Stimulated activated CD8-positive, alpha-beta memory T cell treated with anti-CD3 and anti-CD28 coated beads, Interleukin-7, amount 100 ng/mL, for 48 hours (primary cell): ENCODE results near the gene RPRD1B.

ENCODE experiments used
- DNase-seq, 2 donors: peaks; one replicate each; pipeline ENCODE4 v3.0.0-alpha.2; 2020; ENCODE audit warnings: low read depth in 1 of 2; ENCODE audit errors: extremely low read depth in 1 of 2

The RPRD1B gene

DNA sequence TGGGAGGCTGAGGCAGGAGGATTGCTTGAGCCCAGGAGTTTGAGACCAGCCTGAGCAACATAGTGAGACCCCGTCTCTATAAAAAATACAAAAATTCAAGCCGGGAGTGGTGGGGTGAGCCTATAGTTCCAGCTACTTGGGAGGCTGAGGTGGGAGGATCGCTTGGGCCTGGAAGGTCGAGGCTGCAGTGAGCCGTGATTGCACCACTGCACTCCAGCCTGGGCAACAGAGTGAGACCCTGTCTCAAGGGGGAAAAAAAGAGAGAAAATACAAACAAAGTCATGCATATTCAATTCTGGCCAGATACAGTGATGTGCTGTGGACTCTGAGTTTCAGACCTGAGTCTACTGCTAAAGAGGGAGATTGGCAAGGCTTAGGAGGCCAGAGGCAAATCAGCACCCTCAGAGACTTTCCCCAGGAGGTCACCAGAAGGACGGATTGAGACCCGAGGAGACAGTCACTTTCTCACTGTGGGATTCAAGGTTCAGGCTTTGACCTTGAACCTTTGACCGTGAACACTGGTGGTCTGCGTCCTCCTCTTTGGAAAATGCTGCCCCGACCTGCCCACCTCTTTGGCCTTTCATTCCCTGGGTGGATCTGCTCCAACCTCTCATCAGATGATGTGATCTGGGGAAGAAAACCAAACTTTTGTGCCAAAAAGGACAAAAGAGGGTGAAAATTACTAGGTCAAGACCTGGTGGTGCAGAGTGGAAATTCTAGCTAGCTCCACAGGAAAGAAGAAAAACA lies 100.3 kb downstream of the RPRD1B start:
- no peak for DNase-seq

DNA sequence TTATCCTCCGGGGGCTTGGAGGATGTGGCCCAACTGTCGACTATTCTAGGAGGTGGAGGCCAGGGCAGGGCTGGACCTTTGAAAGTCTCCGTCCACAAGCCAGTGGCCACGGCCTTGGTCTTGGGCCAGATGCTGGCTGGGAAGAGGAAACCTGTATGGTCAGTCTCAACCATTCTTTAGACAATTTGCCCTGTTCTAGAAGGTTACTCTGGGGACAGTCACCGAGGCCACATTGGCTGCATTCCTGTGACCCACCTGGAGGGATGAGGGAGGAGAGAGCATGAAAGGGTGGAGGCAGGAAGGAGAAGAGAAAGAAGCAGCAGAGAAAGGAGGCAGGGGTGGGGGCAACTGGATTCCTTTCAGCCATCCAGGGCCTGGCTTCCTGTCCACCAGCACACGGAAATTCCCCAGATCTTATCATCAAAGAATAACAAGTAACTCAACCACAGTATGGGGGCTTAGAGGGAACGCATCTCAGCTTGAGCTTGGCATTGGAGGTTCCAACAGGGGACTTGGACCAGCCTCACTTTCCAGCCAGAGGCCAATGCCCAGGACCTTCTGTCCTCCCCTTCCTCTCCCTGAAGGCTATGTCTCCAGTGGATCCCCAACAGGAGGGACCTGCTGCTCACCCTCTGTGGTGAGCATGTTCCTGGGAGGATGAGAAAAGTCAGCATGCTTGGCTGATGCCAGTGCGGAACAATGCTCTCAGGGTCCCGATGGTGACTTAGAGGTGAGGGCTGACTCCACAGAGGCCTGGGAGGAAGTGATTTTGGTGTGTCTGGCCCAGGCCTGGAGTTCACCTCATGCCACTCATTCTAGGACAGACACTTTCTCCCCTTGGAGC lies 101.1 kb downstream of the RPRD1B start:
- no peak for DNase-seq

DNA sequence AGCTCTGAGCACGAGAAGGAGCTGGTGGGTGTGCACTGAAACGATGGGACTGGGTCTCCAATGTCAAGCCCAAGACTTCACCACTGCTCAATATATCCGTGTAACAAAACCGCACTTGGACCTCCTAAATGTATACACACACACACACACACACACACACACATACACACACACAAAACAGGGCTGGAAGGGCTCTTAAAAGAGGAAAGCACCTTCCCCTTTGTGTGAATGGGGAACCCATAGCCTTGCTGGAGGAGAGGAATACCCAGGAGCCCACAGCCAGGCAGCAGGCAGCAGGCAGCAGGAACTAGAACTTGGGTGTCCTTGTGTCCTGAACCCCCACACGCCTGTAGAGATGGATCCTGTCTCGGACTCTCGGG lies 101.7 kb downstream of the RPRD1B start:
- no peak for DNase-seq

DNA sequence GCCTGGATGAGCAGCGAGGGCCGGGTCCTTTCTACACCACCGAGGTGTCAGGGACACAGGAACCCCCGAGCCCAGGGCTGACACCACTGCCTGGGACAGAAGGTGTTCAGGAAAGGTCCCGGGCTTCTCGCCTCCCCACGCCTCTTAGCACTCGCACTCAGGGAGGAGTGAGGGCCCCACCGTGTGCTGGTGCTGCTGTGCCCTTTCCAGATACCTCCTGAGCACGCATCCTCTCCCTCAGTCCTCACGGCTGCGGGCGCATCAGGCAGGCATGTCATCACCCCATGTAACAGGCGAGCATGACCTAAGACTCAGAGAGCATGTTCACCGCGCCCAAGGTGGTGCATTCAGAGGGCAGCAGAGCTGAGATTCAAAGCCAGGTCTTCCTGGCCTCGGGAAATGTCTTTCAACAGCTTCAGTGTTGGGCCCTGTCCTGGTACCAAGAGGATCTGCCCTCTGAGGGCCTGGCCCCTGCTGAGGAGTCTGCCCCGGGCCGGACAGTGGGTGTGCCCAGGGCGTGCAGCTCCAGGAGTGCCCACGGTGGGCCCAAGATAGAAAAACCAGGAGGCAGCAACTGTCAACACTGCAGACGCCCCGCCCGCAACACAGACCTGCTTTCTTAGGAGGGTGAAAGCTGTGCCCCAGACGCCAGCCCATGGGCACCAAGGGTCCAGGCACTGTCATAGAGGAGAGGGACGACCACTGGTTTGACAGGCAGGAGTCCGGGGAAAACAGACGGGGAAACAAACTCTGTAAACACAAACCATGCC lies 102.3 kb downstream of the RPRD1B start:
- no peak for DNase-seq

DNA sequence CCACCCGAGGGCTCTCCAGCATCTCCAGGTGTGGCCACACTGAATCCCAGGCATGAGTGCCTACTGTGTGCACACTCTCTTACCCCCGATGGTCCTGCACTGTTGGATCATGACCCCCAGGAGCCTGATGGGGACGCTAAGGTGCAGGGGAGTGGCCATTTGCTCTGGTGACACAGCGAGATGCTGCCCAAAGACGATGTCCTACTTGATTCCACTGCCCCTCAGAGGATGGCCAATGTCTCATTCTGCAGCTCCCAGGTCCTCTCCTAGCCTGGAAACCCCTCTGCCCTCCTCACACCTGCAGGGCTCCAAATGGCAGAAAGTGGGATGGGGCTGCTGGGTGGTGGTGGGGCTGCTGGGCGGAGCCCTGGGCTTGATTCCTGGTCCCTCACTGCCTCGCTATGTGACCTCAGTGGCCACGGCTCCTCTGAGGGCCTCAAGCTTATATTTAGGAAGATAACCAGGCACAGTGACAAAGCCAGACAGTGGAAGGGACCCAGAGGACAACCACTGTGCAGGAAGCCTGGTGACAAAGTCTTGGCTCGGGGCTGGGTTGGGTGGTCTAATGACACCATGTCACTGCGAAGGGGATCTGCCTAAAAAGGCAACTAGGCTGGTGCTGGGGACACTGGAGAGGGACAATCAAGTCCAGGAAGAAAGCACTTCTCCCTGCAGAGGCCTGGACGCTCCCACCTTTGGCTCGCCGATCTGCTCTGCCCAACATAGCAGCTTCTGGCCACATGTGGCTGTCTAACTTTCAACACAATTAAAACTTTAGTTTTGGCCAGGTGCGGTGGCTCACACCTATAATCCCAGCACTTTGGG lies 103.1 kb downstream of the RPRD1B start:
- no peak for DNase-seq

DNA sequence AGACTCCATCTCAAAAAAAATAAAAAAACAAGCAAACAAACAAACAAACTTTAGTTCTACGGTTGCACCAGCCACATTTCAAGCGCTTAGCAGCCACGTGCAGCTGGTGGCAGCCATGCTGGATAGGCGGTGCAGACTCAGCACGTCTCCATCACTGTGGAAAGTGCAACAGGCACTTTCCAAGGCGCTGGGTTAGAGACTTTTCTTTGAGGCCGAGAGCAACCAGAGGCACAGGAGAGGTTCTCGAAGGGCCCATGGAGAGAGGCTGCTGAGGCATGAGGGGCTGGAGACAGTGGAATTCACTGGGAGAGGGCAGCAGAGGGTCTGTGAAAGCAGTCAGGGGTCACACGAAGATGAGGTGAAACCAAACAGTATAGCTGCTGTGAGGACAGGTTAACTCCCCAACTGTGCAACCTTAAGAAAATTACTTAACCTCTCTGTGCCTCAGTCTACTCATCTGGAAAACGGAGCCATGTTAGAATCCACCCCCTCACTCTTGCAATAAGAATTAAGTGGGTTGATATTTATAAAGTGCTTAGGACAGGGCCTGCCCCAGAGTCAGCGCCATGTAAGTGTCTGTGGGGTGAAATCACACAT lies 104.0 kb downstream of the RPRD1B start:
- DNase-seq = no peak

DNA sequence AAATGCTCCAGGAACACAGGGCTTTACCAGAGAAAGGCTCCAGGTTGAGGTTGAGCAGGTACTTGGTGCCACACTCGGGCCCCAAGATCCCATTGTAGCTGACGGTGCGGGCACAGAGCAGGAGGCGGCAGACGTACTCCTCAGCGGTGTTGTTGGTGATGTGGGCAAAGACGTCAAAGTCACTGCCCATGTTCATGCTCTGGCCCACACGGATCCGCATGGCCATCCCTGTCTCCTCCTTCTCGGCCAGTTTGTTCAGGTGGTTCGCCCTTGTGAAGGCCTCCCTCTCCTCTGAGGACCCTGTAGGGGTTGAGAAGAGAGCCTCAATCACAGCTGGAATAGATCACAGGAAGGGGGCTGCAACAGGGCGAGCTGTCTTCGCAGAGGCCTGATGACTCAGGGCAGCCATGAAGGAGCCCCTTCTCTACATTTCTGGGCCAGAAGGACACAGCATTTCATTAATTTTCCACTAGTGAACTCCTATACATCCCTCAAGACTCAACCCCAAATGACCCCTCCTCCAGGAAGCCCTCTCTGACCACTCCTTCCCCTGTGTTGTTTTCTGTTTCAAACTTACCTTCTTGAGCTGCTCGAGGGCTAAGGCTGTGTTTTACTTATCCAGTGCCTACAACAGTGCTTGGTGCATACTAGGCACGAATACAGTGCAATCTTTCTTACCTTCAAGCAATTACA lies 104.7 kb downstream of the RPRD1B start:
- no peak for DNase-seq

DNA sequence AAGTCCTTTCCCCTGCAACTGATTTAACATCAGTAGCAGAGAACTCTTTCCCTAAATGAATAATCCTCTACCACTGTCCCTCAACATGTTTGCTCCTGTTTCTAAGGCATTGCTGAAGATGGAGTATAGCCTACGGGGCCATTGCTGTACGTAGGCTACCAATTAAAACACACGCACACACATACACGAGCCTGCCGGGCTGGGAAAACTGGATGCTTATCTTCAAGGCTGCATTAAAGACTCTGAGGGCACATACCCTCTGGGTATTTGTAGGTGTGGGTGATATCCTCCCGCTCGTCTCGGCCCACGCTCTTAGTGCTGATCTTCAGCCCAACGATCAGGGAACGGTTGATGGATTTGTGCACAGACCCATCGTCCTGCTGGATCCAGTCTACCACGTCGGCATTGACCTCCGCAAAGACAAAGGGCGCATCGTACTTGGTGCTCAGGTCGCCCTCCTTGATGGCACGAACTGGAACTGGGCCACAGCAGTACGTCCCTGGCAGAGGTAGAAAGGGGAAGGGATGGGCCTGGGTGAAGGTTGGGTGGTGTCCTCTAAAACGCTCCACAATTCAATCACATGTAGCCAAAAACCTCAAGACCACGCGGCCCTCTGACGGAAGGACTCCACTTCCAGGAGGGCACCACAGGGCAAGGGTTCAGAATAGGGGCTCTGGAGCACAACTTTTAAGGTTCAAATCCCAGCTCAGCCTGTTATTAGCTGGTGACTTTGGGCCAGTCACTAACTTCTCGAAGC lies 105.8 kb downstream of the RPRD1B start:
- no peak for DNase-seq

DNA sequence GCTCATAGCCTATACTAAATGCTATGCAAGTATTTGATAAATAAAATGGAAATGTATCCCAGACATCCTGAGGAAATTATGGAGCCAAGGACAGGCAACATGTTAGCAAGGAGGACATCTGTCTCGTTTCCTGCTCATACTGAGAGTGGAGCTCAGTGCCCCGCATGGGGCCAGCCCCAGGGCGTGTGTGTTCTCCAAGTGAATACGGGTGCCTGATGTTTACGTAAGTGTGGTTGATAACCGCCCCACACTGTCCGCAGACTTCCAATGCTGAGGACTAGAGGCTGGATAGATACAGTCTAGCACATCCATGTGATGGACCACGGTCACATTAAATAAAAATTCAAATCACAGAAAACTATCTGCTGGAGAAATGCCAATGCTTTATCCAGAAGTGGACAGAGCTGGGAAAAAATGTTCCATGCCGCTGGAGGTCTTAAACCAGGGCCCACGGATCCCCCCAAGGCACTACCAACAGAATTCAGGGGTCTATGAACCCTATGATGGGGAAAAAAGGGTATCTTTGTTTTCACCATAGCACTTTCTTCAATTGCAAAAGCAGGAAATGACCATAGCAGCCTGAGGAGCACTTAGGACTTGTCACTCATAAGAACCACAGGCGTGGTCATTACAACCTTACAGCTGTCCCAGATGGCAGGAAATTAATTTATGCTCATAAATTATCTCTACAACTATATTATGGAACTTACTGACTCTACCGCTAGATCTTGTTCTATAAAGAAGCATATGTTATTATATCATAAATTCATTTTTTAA lies 106.6 kb downstream of the RPRD1B start:
- DNase-seq = no peak

DNA sequence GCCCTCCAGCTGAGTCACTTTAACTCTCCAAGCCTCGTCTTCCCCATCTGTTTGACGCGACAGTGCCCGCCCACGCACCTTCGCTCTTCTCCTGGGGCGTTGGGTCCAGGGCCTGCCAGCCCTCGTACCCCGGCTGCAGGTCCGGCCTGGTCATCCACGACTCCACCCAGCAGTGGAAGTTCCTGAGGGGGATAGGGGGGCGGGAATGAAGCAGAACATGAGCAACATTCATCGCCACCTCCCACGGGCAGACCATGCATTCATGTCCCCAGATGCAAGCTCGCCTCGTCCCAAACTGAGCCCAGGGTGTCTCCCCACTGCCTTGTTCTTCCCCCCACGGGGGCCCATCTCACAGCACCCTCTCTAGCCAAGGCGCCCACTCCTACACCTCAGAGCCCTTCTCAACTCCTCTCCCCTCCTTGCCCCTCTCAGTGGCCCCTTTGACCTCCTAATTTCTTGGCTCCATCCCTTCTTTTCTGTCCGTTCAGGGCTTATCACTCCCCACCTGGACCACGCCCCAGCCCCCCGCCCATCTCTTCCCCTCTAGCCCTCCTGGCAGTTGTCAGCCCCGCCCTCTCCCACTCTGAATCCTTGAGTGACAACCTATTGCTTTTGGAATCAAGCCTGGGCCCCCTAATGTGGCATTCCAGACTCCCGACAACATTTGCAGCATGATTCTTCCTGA lies 107.8 kb downstream of the RPRD1B start:
- no peak for DNase-seq
